GM21737 (cell line): ENCODE data around the gene HOXB4.

Source experiments
- ATAC-seq: cut with Tn5 transposase; IDR thresholded peaks from one replicate; pipeline ENCODE4 v1.9.1; 2021; ENCODE audit warnings: mild to moderate bottlenecking, moderate library complexity; ENCODE audit not compliant: unreplicated experiment

Gene HOXB4

DNA sequence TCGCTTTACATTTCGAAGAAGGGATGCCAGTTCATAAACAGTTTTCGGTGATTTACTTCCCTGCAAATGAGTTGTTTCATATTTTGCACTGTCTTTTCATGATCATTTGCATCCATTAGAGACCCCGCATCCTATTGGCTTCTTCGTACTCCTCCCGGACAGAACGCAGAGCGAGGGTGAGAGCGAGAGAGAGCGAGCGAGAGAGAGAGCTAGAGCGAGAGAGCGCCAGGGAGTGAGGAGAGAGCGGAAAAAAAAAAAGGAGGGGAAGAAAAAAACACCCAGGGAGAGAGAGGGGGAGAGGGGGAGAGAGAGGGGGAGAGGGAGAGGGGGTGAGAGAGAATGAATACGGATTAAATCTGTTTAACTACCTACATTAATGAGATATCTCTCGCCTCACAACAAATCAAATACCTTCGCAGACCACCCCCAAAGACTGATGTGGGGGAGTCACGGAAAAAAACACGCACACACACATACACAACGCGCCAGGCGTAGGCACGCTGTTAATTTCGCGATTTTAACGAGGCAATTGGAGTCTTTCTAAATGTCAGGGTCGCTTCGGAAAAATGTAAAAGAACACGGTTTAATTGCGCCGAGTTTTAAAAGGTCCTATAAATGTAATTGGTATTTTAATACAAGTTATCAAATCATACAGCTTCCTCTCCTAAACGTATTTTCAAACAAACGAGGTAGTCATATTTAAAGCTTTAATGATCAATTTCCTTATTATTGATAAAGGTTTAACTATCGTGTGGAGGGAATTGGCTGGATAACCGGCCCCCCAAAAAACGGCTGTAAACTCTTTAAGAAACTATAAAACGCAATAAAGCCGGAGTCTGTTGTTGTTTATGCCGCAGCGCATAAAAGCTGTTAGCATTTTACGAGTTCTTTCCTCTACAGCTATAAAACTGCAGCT lies 37.2 kb upstream of the HOXB4 start, which contains the start of gene HOXB8:
Gene HOXB8 (minus strand): TSS at position 246 of the 916 bp plus-strand sequence. CDS start 588 bp downstream, outside the sequence.
- ATAC-seq: no peak

DNA sequence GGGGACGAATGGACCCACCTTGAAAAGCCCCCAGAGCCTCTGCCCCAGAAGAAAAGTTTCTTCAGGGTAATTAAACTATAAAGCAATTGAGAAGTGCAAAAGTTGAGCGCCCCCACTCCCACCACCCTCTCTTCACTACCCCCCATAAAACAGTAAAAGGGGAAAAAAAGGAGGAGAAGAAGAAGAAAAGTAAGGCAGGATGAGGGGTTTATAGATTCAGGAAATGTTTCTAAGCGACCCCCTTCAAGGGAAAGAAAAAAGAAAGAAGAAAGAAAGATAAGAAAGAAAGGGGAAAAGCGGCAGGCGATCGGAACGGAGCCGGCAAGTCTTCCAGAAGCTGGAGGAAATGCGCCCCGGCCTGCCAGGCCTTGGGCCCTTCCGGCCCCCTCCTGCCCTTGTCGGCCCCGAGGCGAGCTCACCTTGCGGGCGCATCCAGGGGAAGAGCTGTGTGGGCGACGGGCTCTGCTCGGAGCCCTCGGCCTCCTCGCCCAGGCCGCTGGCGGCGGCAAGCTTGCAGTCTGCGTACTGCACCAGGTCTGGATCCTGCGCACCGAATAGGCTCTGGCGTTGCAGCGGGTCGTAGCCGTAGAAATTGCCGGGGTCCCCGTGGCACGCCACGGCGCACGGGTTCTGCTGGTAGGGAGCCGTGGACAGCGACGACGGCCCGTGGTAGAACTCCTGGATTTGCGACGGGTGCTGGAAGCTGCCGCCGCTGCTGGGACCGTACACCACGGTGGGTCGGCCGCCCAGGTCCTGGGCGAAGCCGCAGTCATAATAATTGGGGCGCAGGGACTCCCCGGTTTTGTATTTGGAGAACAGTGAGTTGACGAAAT lies 35.9 kb upstream of the HOXB4 start:
- ATAC-seq: no peak

DNA sequence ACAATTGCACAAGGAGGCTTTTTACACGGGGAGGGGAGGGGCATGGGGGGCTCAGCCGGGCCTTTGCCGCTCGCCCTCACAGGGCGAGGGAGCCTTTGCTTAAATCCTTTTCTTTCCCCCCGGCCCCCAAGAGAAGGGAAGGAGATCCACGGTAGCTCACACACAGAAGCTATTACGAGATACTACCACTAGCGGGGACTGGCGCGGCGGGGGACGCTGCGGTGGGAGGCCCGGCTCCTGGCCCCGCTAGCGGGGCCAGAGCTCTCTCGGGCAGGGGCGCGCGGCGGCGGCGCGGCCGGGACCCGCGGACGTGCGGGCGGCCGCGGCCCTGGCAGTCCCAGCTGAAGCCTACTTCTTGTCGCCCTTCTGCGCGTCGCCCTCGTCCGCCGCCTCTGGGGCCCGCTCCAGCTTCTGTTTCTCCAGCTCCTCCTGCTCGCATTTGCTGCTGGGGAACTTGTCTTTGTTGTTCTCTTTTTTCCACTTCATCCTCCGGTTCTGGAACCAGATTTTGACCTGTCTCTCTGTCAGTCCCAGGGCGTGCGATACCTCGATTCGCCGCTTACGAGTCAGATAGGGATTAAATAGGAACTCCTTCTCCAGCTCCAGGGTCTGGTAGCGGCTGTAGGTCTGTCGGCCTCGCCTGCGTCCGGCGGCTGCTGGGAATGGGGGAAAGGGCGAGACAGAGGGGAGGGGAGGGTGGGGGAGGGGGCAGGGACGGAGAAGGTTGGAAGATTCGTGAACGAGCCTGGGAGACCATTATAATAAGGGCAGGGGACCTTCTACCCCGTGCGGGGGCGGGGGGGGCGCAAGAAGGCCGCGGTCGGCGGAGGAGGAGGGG lies 34.9 kb upstream of the HOXB4 start:
- ATAC-seq: no peak

DNA sequence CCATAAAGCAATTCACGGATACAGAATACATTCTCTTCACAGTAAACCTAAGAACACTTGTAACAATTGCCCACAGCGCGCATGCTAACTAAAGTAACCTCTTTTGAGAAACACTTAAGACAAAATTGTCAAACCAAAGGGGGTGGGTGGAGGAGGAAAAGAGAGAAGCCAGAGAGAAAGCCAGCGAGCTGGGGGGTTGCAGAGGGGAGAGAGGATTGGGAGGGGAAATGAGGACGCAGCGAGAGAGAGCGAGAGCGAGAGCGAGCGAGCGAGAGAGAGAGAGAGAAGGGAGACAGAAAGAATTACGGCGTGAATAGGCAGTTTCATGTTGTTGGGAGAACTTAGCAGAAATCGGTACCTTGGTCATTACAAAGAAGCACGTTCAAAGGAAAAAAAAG lies 34.3 kb upstream of the HOXB4 start:
- no peak for ATAC-seq

DNA sequence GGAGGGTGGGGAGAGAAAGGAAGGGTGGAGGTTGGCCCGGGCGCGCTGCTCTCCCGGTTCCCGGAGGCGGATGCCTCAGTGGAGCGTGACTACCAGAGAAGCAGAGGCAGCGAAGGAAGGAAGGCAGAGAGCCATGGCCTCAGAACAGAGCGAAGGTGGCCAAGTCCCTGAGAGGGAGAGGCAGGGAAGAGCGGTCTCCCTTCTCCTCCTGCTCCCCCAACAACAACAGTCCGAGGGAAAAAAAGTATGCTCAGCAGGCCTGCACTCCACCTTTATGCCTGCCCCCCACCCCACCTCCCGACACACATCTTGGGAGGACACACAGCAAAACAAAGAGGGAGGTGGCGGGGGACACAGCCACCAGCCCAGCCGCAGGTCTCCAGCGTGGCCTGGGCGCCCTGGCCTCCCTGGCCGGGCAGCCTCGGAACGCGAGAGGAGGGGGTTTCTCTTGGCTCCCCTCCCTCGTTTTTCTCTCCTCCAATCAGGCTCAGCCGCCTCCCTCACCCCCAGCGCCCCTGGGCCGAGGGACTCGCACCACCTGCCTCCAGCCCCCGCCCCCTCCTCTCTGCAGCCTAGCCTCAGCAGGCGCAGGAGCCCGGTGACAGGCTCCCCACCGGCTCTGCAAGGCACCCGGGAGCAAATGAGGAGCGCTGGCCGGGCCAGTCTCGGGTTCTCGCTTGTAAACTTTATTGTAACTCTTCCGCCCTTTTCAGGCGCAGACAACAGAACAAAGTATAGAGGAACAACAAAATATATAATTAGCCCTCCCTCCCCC lies 33.7 kb upstream of the HOXB4 start:
- ATAC-seq: no peak

DNA sequence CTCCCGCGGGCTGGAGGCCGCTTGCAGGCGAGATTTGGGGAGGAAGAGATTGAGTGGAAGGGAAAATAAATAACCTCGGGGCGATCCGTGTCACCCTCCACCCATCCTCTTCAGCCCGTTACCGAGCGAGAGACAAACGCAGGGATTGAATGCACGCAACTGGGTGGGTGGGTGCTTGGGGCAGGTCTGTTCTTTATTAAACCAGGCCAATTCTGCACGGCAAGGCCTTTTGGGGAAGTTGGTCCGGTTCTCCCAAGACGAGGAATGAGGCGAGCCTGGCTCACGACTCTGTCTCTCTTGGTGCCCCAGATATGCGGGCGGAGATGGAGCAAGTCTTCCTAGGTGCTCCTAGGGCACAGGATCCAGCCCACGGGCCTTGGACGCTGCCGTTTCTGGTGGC lies 33.1 kb upstream of the HOXB4 start:
- no peak for ATAC-seq

DNA sequence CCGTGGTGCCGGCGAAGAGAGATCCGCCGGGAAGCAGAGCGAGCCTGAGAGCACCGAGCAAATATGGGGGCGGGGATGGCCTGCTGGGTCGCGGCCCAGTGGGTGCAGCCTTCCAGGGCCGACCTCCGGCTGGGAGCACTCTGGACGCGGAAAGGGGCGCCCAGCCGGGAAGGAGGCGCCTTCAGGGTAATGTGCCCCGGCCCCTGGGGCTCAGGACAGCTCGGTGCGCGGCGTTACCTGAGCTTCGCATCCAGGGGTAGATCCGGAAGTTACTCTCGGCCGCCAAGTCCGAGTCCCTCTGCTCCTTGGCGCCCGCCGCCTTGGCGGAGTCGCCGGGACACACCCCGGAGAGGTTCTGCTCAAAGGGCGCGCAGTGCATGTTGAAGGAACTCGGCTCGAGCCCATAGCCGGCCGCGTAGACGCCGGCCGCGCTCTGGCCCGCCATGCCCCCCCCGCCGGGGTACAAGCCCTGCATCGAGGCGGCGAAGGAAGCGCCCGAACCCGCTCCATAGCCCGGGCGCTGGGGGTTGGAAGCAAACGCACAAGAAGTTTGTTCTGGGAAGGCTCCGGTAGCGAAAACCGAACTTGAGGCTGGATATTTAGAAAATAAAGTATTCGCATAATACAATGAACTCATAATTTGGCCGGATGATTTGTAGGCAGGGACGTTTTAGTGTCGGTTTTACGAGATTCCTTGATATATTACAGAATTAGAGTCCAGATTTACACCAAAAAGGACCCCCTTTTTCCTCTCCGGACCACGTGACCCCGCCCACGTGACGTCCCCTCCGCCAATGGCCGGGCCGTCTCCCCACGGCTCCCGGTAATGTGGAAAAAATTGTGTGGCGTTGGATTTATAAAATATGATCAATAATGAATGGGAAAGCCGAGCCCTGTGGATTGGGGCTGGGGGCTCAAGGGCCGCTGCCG lies 32.4 kb upstream of the HOXB4 start, which contains the start of gene HOXB7:
Gene HOXB7 (minus strand): TSS at position 736 of the 930 bp plus-strand sequence. CDS start 99 bp downstream, at position 637.
- no peak for ATAC-seq

DNA sequence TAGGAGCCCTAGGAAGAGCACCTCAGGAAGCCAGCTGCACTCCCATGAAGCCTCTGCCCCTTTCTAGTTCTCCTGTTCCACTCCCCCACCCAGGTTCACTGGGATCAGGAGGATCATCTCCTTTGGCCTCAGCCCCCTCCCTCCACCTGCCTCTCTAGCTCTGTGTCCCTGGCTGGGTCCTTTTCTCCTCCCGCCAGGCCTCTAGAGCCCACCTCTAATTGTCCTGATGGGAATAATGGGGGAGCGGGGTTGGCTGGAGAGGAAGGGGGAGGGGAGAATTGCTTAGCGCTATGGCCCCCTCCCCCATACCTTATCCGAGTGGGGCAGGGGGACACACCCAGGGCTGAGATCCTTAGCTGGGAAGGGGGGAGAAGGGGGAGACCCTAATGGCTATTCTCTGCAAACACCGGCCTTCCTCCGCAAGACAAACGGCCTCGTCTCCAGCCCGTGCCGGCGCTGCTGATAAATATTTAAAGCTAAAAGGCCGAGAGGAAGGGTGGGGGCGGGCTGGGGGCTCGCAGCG lies 31.7 kb upstream of the HOXB4 start:
- no peak for ATAC-seq

DNA sequence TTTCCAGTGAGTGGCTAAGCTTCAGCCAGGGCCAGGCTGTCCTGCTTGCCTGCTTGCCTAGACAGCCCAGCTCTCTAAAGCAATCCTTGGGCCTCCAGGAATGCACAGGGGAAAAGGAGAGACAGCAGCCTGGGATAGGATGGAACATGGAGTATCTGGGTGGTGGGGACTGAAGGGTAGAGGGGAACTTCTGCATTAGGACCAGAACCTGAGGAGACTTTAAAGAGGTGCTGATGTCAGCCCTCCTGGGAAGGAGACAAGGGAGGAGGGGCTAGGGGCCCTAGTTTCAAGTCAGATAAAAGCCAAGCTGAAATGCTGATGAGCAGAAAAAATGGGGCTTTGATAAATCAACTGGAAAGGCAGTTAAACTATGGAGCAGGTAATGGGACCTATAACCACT lies 30.9 kb upstream of the HOXB4 start:
- no peak for ATAC-seq

DNA sequence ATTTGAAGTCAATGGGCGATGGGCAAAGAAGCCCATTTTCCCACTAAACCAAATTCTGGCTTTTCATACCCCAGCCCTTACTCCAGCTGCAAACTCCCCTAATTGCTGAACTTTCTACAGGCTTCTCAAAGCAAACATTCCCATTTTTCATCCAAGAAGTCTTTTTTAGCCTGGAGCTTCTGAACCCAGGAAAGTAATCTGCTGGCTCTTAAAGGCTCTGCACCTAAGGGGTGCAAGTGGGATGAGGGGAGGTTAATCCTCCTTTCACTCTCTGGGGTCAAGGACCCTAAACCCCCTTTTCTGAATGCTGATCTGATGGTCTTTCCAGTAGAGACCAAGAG lies 30.3 kb upstream of the HOXB4 start:
- ATAC-seq: no peak

DNA sequence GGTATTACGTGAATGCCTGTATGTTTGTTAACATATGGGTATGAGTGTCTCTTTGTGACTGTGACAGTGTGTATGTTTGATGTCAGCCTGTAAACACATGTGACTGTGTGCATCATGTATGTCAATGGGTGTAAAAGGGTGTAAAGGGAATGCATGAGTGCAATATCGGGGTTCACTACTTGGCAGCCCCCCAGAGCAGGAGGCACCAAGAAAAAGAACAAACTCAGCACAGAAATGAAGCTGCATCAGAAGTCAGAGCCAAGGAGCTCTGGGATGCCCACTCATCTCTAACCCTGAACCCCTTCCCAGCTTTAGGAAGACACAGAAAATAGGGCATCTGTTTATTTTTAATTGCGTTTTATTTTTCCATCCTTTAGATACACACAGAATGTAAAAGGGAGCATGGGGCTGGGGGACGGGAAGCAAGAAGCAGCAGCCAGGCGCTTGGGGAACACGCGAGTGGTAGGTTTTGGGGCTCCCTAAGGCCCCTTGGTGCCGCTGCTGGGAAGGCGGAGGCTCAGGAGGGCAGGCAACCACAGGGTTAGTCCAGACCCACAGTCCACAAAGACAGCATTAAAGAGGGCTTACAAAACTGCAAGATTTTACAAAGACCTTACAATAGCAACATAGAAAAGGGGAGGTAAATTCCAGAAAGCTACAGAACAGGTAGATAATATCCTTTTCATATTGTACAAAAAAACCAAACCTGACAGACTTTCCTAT lies 28.9 kb upstream of the HOXB4 start:
- no peak for ATAC-seq

DNA sequence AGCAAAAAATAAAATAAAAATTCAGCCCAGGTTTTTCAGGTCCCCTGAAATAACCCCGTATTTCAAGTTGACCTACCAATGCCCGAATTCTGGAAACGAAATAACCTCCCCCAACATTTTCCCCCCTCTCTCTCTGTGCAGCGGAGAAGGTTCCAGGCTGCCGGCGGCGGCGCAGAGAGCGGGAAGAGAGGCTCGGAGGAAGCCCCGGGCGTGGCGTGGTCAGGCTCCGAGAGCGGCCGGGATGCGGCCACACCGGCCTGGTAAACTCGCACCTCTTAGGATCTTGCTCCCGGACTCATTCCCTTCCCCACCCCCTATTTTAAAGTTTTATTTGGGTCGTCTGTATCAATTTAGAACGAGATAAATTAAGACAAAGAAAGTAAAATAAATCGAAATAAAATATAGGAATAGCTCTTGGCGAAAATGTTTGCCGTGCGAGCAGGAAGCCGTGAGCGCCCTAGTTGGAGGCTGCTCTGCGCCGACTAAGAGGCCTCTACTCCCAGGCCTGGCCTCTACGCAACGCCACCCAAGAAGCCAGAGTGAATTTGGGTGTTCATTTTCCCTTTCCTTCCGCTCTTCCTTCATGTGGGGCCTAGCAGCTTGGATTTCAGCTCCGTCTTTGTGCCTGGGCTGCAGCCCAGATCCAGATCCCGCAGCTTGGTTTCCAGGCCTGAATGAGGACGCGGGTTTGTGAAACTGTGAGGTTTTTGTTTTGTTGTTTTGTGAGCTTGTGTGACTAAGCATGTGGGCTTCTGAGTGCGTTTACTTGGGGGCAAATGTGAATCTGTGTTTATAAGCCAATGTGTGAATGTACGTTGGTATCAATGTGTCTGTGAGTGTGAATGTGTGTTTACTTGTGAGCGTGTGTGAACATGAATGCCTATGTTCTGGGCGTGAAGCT lies 28.1 kb upstream of the HOXB4 start:
- no peak for ATAC-seq

DNA sequence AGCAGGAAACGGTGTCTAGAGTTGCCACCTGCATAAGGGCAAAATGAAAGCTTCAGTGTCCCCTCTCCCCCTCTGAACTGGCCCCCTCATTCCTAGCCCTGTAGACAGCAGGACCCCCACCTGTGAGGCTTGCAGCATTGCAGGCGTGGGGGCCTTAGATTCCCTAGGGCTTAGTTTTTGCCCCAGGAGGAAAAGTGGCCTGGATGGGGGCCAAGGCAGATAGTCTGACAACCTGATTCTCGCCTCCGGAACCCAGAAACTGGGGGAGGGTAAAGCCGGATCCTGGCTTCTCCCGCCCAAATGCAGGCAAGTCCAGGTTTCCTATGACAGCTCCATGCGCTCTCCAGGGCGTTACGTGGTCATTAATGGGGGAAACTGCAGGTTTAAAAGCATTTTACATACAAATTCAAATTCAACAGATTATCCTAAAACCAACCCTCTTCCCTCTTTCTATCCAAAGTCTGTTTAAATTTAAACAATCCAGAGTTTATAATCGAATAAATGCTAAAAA lies 27.3 kb upstream of the HOXB4 start:
- no peak for ATAC-seq

DNA sequence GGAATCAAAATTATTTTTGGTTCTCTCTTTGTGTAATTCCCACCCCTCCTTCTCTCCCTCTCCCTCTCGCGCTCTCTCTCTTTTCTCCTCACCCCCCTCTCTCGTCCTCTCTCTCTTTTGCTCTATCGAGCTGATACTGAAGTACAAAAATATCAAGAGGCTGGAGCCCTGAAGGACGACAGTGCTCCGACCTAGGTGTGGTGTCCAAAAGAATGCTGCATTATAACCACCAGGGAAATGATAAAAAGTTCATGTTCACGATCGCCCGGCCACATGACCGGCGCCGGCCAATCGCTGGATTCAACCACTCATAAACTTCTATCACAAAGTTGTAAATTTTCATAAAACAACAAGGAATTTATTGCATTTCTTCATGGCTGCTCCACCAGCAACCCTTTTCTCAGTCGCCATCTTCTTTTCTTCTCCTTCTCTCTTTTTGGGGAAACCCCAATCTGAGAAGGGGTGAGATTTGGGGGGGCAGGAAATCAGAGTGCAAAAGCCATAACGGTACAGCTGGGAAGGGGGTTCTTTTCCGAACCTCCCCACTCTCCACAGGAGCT lies 26.7 kb upstream of the HOXB4 start, which contains the start of gene HOXB6:
Gene HOXB6 (minus strand): TSS at position 217 of the 560 bp plus-strand sequence. CDS start 6,836 bp downstream, outside the sequence.
- ATAC-seq: no peak

DNA sequence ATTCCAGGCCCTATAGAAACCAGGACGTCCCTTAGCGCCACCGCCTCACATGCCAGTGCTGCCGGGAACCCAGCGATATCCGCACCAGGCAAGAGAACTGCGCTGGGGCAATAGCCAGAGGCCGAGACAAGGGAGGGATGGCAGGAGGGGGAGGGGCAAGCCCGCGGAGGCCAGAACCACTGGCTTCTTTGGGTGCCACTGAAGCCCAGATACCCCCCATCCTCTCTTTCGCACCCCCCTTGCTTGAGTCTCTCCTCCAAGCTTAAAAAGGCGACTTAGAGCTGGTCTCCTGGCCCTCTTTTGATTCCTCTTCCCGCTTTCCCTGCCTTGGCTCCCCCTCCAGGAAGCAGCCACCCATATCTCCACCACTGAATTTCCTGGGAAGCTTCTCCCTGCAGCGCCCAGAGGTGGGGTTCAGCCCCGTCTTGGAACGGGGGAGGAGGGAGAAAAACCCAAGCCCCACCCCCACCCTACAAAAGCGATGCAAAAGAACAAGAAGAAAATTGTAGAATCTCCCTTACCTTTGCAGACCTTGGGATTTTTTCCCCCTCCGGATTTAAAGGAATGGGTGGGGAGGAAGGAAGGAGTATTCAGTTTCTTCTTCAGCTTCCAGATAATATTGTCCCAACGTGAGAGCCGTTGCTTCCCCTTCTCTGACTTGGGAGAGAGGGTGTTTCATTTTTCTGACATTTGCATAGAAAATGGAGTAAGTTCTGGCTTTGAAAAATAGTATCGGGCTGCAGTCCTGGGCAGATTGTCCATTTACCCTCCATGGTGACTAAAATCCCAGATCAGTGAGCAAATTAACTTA lies 26.0 kb upstream of the HOXB4 start:
- no peak for ATAC-seq
